HG03135 (cell line): ENCODE results near the gene NPHS1.
"Not testable (repeated sequence)": the region's sequence is repeated elsewhere in the genome, so short reads cannot be mapped to it uniquely, and the experiment has no call there.

Experiments
- ATAC-seq: cut with Tn5 transposase; IDR thresholded peaks from one replicate; pipeline ENCODE4 v1.9.1; 2021; ENCODE audit warnings: mild to moderate bottlenecking, moderate library complexity; ENCODE audit not compliant: unreplicated experiment

The NPHS1 gene

DNA sequence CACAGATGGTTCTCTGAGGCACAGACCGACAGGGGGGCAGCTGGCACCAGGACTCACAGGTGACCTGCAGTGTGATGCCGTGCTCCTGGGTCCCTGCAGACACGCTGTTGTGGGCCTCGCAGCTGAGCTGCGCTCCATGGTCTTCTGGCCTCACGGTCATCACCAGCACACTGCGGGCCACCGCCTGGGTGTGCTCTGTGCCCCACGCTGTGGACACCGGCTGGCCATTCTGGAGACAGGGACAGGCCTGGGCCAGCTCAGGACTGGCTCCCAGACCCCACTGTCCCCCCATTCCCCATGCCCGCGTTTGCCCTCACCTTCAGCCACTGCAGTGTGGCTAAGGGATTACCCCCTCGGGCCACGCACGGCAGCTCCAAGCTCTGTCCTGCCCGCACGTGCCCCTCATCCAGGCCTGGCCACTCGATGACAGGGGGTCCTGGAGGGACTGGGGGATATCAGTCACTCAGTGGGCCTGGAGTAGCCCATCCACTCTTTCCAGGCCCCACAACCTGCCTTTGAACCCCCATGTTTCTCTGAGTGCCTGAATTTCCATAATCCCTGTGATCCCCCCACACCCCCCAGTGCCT is 3.3 kb downstream of the NPHS1 start:
- no peak for ATAC-seq

- no peak for ATAC-seq
Measured at GRCh38 chr19:35848486-35848885, 3.8 kb downstream of the NPHS1 start.

DNA sequence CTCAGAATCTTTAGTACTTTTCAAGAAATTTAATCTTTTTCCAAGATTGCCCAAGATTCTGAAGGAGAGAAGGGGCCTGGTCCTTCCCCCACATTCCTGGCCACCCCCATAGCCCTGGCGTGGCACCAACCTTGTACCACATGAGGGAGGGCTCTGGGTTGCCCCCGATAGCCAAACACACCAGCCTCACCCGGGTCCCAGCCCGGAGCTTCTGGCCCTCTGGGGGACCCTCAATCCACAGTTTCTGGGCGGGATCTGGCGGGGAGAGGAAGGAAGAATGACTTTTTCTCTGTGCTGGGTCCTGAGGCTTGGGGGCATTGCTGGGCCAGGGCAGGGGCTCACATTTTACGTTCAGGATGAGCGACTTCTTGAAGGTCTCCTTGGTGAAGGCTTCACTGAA is 4.4 kb downstream of the NPHS1 start:
- no peak for ATAC-seq

DNA sequence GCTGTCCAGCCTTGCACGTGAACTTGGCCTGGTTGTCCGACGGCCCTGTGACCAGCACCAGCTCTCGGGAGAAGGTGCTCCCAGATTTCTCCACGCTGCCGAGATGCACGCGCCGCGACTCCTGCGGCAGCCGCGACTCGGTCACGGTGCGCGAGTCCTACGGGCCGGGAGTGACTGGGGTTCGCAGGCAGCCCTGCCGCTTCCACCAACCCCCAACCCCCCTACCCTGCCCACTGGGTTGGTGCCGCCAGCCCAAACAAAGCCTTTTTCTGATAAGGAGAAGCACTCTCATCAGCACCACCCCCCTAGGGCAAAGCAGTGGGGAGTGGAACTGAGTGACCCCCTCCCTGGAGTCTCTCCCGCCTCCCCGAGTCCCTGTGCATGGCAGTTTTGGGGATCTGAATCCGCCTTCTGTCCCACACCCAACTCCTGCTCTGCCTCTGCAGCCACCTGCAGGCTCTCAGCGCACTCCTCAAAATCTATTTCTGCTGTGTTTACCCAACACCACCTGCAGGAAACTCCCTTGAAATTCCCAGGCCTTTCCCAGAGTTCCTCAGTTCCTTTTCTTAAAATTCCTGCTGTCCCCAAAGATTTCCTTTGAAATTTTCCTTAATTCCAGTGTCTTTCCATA is 6.2 kb downstream of the NPHS1 start:
- no peak for ATAC-seq

- ATAC-seq = no peak
Measured at GRCh38 chr19:35845215-35846037, 6.9 kb downstream of the NPHS1 start.

DNA sequence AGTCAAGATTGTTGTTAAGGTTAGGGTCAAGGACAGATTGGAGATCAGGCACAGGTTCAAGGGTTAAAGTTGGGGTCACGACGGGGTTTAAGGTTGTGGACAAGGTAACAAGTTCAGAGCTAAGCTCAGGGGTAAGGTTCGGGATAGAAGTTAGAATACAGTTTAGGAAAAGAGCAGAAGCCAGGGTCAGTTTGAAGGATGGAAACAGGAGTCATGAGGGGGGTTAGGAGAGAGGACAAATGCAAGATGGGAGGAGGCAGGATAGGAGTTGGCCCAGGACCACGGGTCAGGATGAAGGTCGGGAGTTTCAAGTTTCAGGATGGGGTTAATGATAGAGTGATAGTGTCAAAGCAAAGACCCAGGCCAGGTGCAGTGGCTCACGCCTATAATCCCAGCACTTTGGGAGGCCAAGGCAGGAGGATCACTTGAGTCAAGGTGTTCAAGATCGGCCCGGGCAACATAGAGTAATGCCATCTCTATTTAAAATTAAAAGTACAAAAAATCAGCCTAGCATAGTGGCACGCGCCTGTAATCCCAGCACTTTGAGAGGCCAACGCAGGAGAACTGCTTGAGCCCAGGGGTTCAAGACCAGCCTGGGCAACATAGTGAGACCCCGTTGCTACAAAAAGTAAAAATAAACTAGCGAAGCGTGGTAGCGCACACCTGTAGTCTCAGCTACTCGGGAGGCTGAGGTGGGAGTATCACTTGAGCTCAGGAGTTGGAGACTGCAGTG is 7.7 kb downstream of the NPHS1 start:
- no peak for ATAC-seq

DNA sequence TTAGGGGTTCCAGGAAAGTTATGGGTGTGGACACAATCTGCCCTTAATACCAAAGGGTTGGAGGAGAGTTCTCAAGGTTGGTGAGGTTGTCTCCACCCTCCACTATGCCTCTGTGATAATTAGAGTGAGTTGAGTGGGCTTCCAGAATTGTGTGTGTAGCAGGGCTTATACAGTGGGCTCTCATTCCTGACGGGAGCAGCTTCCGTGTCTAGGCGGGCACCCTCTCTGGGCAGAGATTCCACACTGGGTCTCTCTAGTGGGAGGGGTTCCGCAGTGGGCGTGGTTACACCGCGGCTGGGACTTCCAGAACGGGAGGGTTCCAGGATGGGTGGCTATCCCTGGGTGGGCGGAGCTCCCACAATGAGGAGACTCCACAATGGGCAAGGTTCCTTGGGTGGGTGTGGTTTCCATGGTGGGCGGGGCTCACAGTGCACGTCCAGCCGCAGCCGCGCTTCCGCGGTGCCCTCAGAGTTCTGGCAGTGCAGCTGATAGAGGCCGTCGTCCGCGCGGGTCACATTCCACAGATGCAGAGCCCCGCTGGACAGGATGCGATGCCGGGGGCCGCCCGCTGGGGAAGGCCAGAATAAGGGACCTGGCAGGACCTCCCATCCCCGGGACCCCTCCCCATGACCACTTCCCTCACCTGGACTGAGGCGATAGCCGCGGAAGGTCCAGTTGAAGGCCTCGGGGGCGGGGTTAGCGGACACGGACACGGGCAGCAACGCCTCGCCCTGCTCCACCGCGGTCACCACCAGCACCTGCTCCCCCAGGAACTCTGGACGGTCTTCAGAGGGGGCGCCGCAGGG is 8.4 kb downstream of the NPHS1 start:
- no peak for ATAC-seq

DNA sequence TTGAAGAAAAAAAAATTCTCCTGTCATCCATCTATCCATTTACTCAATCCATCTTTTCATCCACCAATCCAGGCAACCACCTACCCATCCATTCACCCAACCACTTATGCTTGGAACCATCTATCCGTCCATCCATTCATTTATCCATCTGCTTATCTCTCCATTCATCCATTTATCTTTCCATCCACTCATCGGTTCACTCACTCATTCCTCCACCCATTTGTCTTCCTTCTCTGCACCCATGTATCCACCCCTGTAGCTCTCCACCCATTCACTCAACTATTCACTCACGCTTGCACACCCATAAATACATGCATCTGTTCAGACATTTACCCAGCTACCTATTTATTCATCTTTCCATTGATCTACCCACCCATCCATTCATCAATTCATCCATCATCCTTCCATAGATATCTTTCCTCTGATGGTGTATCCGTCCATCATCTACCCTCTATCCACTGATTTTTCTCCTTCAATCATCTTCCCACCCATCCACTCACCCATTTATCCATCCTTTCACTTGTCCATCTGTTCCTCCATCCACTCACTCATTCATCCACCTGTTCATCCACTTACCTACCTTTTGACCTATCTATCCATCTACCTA is 9.5 kb downstream of the NPHS1 start:
- ATAC-seq = no peak

- ATAC-seq = no peak
Measured at GRCh38 chr19:35841961-35842595, 10.2 kb downstream of the NPHS1 start.

DNA sequence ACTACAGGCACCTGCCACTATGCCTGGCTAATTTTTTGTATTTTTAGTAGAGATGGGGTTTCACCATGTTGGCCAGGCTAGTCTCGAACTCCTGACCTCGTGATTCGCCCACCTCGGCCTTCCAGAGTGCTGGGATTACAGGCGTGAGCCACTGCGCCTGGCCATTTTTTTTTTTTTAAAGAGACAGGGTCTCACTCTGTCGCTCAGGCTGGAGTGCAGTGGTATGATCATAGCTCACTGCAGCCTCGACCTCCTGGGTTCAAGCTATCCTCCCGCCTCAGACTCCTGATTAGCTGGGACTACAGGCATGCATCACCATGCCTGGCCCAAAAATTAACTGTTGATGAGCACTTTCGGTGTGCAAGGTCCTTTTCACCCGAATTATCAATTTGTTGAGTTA is 16.2 kb downstream of the NPHS1 start:
- not testable (repeated sequence) for ATAC-seq

GRCh38 chr19:35833972-35834371 is 18.3 kb downstream of the NPHS1 start:
- no peak for ATAC-seq

DNA sequence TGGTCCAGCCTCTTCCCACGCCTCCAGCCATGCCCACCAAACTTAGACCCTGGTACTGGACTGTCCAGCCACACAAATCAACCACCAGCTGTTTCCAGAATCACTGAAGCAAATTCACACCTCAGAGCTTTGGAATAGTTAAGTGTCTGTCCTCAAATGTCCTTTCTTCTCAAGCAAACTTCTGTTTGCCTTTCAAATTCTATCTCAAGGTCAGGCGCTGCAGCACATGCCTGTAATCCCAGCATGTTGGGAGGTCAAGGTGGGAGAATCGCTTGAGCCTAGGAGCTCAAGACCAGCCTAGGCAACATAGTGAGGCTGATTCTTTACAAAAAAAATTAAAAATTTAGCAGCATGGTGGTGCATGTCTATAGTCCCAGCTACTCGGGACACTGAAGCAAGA is 20.2 kb downstream of the NPHS1 start:
- no peak for ATAC-seq

- no peak for ATAC-seq
Measured at GRCh38 chr19:35830986-35831385, 21.3 kb downstream of the NPHS1 start.

GRCh38 chr19:35828692-35829301 is 23.5 kb downstream of the NPHS1 start:
- no peak for ATAC-seq

DNA sequence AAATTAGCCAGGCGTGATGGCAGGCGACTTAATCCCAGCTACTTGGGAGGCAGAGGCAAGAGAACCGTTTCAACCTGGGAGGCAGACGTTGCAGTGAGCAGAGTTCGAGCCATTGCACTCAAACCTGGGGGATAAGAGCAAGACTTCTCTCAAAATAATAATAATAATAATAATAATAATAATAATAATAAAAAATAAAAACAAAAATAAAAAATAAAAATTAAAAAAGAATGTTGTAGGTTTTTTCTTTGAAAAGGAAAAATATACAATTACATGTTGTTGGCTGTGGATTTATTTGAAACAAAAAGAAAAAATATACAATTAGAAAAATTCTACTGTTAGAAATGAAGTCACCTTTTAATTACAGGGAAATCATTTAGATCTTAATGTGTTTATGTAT is 28.2 kb downstream of the NPHS1 start:
- ATAC-seq = no peak

GRCh38 chr19:35822579-35822978 is 29.7 kb downstream of the NPHS1 start:
- no peak for ATAC-seq

DNA sequence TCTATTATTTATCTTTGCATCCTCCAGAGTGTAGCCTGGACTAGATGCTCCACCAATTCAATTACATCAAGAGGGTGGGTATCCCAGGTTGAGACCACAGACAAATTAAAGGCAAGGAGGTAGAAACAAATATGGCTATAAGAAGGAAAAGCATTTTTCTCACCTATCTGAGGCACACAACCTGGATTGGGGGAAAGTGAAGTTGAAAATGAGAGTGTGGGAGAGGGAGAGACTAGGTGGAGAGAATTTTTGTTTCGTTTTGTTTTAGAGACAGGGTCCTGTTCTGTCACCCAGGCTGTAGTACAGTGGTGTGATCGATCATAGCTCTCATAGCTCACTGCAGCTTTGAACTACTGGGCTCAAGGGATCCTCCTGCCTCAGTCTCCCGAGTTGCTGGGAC is 33.9 kb downstream of the NPHS1 start:
- ATAC-seq = no peak

GRCh38 chr19:35816846-35817245 is 35.5 kb downstream of the NPHS1 start:
- no peak for ATAC-seq

DNA sequence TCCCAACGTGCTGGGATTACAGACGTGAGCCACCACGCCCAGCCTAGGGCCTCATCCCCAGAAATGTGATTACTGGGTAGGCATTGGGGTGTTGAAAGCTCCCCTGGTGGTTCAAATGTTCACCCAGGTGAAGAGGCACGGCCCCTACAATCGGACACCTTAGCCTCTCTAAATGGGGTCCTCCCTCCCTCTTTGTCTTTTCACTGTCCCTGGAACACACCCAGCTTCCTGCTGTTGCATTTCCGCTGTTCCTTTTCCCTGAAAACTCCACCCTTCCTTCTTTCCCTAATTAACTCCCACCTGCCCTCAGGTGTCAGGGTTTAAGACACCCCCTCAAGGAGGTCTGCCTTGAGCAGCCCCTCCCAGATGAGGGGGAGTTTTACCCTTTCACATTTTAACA is 36.0 kb downstream of the NPHS1 start:
- ATAC-seq = no peak
